ENCODE results near the gene BNIP3. TPM values are rescaled to one million over a fixed set of nuclear protein-coding genes. Genes with fewer than 3 reads are reported as not detected.

The BNIP3 gene
- total RNA-seq, 1 experiment from 2014 or later = 57.1 TPM

GRCh38 chr10:131979821-131980270 lies 1.9 kb downstream of the BNIP3 start:
- H3T11ph ChIP-seq (ENCODE audit: low read length) = no peak overlapping the region
- no peak overlapping the region for H2BK20ac ChIP-seq (ENCODE audit: low read depth, low read length, poor library complexity, severe bottlenecking)
- H4K91ac ChIP-seq (ENCODE audit: insufficient read length, low read depth, low read length) = no peak overlapping the region
- no peak overlapping the region for H2AK5ac ChIP-seq (ENCODE audit: insufficient read length, low read length)
- H3K27ac ChIP-seq (ENCODE audit: insufficient read length, low read depth, low read length) = no peak overlapping the region
- no peak overlapping the region for H2BK120ac ChIP-seq (ENCODE audit: low read depth, low read length, poor library complexity, severe bottlenecking)
- H2BK12ac ChIP-seq (ENCODE audit: insufficient read length, low read depth, low read length) = no peak overlapping the region
- H2BK15ac ChIP-seq (ENCODE audit: low read depth, low read length) = no peak overlapping the region
- H4K8ac ChIP-seq (replicated peaks; ENCODE audit: insufficient read length, low read depth, low read length) = no peak overlapping the region
- H2BK5ac ChIP-seq (ENCODE audit: insufficient read length, low read length) = no peak overlapping the region
- H3K4me3 Mint-ChIP-seq = peak overlapping the region; percentile 49 to 82
- no peak overlapping the region for H2AFZ ChIP-seq (ENCODE audit: low read length)
- H3K27ac Mint-ChIP-seq = no peak overlapping the region
- no CpG with 5 or more reads among the region's 30 CpGs for WGBS (ENCODE audit: extremely low coverage, insufficient read length, low lambda C conversion rate)
- H3K9me3 ChIP-seq (ENCODE audit: control insufficient read depth, low read depth, low read length) = no peaks in the 10 kb centered on the region
- peaks cover 15 to 45% (median 17%) of the 10 kb centered on the region in 3 experiments; a peak in 6 of 7 replicates for H3K36me3 Mint-ChIP-seq (ENCODE audit: insufficient read depth in 1 of 3, low read depth in 3 of 3)
- H3K23ac ChIP-seq (ENCODE audit: insufficient read length, low read depth, low read length) = no peak overlapping the region
- no peak overlapping the region for H3K18ac ChIP-seq (ENCODE audit: insufficient read length, low read depth, low read length)
- H3K4me1 Mint-ChIP-seq = peaks cover 28 to 38% of the 10 kb centered on the region in 2 experiments
- peak overlapping the region; percentile 46 for H3K4me2 ChIP-seq (ENCODE audit: insufficient read depth, insufficient read length, low read length)
- peaks cover 13% of the 10 kb centered on the region for H3K4me1 ChIP-seq (ENCODE audit: insufficient read depth, low read length)
- no peak for DNase-seq
- no peak overlapping the region for H3K56ac ChIP-seq (ENCODE audit: insufficient read length, low read depth, low read length)
- H3K27me3 Mint-ChIP-seq (ENCODE audit: low read depth) = peaks cover 27% of the 10 kb centered on the region
- H3K79me1 ChIP-seq (ENCODE audit: insufficient read depth, low read depth, low read length, poor library complexity, severe bottlenecking) = peaks cover 4% of the 10 kb centered on the region
- H3K9me3 Mint-ChIP-seq = peaks cover 6 to 15% of the 10 kb centered on the region in 2 experiments; a peak in 4 of 5 replicates
- peaks cover 4% of the 10 kb centered on the region; the same call in 1 of the 2 replicates for H3K79me2 ChIP-seq (ENCODE audit: insufficient read depth, low read length)
- H4K20me1 ChIP-seq (ENCODE audit: control insufficient read depth, insufficient read depth, insufficient read length) = no peaks in the 10 kb centered on the region
- H3K23me2 ChIP-seq (ENCODE audit: insufficient read length, low read depth, low read length, poor library complexity, severe bottlenecking) = peaks cover 11% of the 10 kb centered on the region
- H4K5ac ChIP-seq (ENCODE audit: insufficient read length, low read depth, low read length) = no peak overlapping the region
- no peak for TF ChIP-seq CTCF (conservative IDR thresholded peaks at IDR 0.05)
- no peak overlapping the region; the same call in 1 of the 2 replicates for H3K14ac ChIP-seq (ENCODE audit: insufficient read depth, low read length)
- H3K9ac ChIP-seq (ENCODE audit: extremely low read depth, insufficient read length, low read length) = no peak overlapping the region
- H3K27me3 ChIP-seq (ENCODE audit: insufficient read depth, low read length) = peaks cover 9% of the 10 kb centered on the region; the same call in 1 of the 2 replicates
- no peak overlapping the region for H3K4ac ChIP-seq (ENCODE audit: low read depth, low read length)
